Islet of Langerhans (tissue), 1 donor: ENCODE data around the gene ZBTB20.

Experiments used
- FAIRE-seq: peaks from one replicate; lab custom pipeline; 2011; peaks lifted over from hg19 to GRCh38; lab: Jason Lieb, UNC

ZBTB20 gene

GRCh38 chr3:114284644-114285043 lies 862.4 kb downstream of the ZBTB20 start:
- FAIRE-seq: no peak
